OCI-LY1 (cell line): ENCODE measurements around the gene CNP.

ENCODE experiments used
- CTCF ChIP-seq: fragments of 200-600 bp; sonication (generic), shearing (Covaris generic); IDR thresholded peaks from 2 replicates; pipeline ENCODE4 v1.5.1; 2017; ENCODE audit warnings: mild to moderate bottlenecking, antibody characterized with exemption, low read length, moderate library complexity, mixed read lengths
- EZH2 ChIP-seq: fragments of 200-600 bp; sonication (generic), shearing (Covaris generic); IDR thresholded peaks from 2 replicates; pipeline ENCODE4 v1.8.0; 2017; ENCODE audit warnings: borderline replicate concordance, mixed run types, mild to moderate bottlenecking, antibody characterized with exemption, low read length, moderate library complexity, mixed read lengths

- TF ChIP-seq CTCF: no peak; the same call in 1 of the 2 replicates
- TF ChIP-seq EZH2: no peak
These were observed 48.8 kb upstream of the CNP start for GRCh38 chr17:41917679-41918313.
